ENCODE results near the gene ATP6V1E1.
A peak's percentile ranks its signal among the peaks of the same experiment; 100 is the strongest.

DNA sequence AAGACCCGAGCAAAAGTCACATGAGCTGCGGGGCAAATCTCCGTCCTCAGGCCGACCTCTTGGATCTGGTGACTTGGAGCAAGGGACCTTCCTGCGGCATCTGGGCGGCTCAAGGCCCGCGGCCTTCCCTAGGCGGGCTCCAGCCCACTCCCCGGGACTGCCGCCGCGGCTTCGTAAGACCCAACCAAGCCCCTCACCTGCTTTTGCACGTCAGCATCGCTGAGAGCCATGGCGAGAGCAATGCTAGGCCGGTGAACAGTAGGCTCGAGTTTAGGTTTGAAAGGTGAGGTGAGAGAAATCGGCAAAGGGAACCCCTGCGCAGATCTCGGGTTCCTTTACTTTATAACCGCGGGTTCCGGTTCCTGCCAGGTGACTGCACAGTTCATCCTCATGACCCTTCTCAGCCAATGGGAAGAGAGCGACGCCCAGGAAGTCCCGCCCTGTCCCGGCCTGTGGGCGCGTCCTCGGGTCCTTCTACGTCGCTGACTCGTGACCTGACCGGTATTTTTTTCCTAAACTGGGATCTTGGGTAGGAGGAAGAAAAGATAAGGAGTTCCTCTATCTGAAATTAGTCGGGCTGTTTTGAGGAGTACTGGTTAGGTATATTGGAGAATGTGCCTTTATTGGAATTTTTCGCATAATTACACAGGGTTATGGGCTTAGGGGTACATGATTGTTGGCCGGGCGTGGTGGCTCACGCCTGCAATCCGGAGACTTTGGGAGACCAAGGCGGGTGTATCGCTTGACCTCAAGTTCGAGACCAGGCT lies at the start of gene ATP6V1E1:
- TF ChIP-seq, protein P1, sequence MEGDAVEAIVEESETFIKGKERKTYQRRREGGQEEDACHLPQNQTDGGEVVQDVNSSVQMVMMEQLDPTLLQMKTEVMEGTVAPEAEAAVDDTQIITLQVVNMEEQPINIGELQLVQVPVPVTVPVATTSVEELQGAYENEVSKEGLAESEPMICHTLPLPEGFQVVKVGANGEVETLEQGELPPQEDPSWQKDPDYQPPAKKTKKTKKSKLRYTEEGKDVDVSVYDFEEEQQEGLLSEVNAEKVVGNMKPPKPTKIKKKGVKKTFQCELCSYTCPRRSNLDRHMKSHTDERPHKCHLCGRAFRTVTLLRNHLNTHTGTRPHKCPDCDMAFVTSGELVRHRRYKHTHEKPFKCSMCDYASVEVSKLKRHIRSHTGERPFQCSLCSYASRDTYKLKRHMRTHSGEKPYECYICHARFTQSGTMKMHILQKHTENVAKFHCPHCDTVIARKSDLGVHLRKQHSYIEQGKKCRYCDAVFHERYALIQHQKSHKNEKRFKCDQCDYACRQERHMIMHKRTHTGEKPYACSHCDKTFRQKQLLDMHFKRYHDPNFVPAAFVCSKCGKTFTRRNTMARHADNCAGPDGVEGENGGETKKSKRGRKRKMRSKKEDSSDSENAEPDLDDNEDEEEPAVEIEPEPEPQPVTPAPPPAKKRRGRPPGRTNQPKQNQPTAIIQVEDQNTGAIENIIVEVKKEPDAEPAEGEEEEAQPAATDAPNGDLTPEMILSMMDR (IDR thresholded peaks at IDR 0.05): no peak
- peak; percentile 29 for TF ChIP-seq EP300 (IDR thresholded peaks at IDR 0.05)
- TF ChIP-seq POLR2A (IDR thresholded peaks at IDR 0.05; ENCODE audit: low read depth): peak; percentile 76
- TF ChIP-seq POLR2AphosphoS5 (IDR thresholded peaks at IDR 0.05): peak; percentile 95 to 98

Measured in esophagus muscularis mucosa (tissue), 4 donors.